ENCODE measurements around the gene TTC21A.
"Not testable (repeated sequence)": the region's sequence is repeated elsewhere in the genome, so short reads cannot be mapped to it uniquely, and the experiment has no call there.

The TTC21A gene, protein sequence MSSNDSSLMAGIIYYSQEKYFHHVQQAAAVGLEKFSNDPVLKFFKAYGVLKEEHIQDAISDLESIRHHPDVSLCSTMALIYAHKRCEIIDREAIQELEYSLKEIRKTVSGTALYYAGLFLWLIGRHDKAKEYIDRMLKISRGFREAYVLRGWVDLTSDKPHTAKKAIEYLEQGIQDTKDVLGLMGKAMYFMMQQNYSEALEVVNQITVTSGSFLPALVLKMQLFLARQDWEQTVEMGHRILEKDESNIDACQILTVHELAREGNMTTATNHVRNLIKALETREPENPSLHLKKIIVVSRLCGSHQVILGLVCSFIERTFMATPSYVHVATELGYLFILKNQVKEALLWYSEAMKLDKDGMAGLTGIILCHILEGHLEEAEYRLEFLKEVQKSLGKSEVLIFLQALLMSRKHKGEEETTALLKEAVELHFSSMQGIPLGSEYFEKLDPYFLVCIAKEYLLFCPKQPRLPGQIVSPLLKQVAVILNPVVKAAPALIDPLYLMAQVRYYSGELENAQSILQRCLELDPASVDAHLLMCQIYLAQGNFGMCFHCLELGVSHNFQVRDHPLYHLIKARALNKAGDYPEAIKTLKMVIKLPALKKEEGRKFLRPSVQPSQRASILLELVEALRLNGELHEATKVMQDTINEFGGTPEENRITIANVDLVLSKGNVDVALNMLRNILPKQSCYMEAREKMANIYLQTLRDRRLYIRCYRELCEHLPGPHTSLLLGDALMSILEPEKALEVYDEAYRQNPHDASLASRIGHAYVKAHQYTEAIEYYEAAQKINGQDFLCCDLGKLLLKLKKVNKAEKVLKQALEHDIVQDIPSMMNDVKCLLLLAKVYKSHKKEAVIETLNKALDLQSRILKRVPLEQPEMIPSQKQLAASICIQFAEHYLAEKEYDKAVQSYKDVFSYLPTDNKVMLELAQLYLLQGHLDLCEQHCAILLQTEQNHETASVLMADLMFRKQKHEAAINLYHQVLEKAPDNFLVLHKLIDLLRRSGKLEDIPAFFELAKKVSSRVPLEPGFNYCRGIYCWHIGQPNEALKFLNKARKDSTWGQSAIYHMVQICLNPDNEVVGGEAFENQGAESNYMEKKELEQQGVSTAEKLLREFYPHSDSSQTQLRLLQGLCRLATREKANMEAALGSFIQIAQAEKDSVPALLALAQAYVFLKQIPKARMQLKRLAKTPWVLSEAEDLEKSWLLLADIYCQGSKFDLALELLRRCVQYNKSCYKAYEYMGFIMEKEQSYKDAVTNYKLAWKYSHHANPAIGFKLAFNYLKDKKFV (N-terminal part only)

DNA sequence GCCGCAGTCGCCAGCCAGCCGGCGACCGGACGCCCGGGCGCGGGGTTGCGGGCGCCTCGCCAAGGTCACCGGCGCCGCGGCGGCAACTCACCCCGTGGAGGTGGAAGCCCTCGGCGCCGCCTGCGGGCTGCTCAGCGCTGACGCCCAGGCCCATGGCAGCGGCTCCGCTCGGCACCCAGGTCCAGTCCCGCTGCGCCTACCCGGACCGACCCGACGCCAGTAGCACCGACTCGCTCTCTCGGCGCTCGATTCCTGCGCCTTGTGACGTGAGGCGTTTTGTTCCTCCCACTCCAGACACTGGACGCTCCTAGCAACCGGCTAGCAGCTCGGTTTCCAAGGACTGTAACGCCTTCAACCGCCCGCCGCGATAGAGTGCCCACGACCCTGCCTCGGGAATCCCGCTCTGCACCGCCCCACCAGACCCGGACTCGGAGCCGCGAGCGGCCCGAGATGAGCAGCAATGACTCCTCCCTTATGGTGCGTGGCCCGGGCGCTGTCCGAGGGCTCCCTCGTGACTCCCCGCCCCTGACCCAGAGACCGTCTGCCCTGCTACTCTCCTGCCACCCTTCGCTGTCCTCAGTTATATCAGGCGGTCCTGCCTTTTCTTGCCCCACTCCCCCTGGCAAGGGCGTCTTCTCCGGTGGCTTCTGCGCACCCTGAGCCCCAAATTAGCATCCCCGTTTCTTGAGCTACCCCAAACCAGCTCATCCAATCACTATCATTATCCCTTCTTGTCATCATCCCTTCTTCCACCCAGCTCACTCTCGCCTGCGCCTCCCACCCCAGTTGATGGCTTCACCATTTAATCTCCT is at the start of gene TTC21A, which contains the start of gene GORASP1:
Gene TTC21A, plus strand, starts transcription at position 293 of the 812 bp plus-strand sequence. Its CDS starts 158 bp downstream, at position 451.
Gene GORASP1, minus strand, starts transcription at position 240 of the 812 bp plus-strand sequence. Its CDS starts 86 bp downstream, at position 154.
- peak; percentile 23 for DNase-seq

DNA sequence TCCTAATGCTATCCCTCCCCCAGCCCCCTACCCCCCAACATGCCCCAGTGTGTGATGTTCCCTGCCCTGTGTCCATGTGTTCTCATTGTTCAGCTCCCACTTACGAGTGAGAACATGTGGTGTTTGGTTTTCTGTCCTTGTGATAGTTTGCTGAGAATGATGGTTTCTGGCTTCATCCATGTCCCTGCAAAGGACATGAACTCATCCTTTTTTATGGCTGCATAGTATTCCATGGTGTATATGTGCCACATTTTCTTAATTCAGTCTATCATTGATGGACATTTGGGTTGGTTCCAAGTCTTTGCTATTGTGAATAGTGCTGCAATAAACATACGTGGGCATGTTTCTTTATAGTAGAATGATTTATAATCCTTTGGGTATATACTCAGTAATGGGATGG is 46.3 kb upstream of the TTC21A start:
- DNase-seq = not testable (repeated sequence)

DNA sequence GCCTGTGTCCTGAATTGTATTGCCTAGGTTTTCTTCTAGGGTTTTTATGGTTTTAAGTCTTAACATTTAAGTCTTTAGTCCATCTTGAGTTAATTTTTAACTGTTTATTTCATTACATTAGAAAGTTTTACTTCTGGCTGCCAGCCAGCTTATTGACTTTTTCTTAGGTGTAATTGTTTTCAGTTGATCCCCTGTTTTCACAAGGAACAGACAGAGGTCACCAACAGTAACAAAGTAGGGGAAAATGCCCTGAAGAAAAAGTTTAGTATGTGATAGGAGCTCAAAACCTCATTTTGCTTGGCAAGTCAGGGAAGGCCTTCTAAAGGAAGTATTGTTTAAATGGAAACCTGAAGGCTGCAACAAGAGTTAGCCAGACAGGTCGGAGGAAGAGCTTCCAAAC is 45.3 kb upstream of the TTC21A start:
- DNase-seq = no peak

DNA sequence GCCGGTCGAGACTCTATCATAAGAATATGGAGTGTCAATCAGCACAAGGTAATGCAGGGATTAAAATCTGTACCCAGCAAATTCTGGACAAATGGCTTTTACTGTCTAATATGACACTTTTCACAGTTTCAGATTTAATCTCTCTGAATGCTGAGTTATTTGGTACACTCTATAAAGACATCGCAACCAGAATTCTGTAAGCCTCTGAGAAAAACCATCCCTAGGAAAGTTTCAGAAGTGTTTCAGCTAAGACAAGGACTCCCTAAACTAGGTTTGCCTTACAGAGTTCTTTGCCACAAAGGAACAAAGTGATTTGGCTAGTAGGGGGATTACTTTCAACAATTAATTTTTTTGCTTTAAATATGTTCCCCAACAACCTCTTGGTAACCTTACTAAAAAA is 44.3 kb upstream of the TTC21A start:
- no peak for DNase-seq

DNA sequence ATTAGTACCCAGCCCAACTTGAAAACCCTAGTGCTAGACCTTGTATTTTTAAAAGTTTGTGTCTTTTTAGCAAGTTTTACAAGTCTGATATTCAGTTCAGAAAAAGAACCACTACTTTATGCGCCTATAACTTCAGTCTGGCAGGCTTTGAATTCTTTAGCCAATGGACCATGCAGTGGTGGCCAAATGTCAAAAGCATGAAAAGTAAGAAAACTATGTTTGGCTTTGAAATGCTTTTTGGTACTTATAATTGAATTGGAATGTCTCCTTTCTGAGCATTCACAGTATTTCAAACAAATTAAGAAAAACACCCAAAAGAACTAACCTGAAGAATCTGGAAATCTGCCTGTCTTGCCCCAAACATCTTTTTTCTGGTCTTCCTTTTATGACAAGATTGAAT is 42.8 kb upstream of the TTC21A start:
- no peak for DNase-seq

DNA sequence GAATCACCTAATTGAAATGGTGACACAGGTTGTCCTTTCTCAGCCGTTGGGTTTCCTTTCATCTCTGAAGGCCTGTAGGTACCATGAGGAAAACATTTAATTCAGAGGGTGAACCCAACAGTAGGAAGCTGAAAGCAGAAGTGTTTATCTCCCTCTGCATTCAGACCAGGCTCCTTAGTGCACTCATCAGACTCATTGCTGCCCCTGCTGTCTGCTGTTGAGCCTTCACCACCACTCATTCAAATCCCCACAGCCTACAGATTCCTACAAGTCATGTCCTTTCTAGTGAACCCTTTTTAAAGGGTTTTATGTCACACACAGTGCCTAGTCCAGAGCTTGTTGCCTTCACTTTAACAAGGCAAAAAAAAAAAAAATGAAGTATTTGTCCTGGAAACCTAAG is 42.3 kb upstream of the TTC21A start:
- no peak for DNase-seq

DNA sequence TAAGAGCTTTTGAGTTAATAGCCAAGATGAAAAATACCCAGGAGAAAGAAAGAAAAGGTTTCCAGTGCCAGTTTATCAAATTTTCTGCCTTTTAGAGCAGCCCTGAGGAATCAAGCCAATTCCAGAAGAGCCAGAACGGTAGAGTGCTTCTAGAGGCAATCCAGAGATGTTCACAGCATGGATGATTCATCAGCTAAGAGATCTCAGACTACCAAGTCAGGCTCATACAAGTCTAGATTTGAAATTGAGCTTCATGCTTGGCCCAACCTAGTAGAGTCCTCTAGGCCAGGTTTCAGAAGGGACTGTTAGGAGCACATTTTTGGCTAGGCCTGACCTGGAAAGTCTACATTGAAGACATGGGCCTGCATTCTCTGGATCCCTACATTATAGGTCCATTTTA is 40.2 kb upstream of the TTC21A start:
- DNase-seq = no peak

DNA sequence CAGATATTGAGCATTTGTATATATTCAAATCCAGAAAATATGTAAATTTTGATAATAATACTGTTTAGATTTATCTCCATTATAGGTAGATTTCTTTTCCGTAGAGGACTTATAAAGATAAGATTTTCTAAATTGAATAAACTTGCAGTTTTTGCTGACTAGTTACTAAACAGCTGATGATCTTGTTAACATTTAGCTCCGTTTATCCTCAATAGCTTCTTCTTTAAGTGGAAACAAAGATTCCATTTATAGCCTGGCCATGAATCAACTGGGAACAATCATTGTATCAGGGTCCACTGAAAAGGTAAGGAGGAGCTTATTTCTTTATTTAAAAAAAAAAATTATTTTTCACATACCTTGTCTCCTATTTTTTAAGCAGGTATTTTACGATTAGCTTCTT is 38.9 kb upstream of the TTC21A start:
- no peak for DNase-seq

DNA sequence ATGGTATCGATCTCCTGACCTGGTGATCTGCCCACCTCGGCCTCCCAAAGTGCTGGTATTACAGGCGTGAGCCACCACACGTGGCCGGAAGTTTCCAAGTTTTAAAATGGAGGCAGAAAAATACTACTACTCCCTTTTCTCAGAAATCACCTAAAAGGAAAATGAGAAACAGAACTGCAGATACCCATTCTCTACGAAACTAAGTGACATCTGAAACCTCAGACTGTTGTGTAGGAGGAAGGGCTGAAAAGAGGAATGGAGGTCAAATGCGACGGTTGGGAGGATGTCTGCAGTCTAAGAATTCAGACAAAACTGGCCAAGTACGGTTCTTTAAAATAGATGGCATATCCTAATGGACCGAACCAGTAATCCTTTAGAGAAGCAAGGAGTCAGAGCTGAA is 31.6 kb upstream of the TTC21A start:
- DNase-seq = no peak

DNA sequence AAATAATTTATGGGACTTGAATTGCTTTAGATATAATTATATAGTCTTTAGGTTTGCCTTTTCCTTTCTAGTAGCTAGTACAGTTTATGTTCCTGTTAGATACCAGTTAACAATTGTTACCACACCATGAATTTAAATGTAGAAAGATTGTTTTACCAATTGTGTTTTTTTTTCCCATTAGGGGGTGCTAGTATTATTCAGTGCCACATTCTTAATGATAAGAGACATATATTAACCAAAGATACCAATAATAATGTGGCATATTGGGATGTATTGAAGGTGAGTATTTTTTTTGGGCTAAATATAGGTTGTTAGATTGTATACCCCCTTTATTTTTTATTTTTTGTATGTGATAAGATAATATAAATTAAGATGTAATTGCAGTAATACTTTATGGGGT is 27.9 kb upstream of the TTC21A start:
- no peak for DNase-seq

DNA sequence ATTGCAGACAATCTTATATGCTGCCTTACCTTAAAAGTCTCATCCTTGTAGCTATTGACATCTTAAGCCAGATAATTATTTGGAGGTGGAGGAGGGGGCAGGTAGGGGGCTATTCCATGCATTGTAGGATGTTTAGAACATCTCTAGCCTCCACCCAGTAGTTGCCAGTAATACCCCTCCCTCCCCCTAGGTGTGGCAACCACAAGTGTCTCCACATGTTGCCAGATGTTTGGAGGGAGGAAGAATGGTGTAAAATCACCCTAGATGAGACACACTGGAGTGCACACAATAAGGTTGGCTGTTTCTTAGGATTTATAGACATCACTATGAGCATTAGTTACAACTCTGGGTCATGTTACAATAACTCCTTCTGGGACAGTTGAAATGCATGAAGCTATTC is 27.5 kb upstream of the TTC21A start:
- no peak for DNase-seq

DNA sequence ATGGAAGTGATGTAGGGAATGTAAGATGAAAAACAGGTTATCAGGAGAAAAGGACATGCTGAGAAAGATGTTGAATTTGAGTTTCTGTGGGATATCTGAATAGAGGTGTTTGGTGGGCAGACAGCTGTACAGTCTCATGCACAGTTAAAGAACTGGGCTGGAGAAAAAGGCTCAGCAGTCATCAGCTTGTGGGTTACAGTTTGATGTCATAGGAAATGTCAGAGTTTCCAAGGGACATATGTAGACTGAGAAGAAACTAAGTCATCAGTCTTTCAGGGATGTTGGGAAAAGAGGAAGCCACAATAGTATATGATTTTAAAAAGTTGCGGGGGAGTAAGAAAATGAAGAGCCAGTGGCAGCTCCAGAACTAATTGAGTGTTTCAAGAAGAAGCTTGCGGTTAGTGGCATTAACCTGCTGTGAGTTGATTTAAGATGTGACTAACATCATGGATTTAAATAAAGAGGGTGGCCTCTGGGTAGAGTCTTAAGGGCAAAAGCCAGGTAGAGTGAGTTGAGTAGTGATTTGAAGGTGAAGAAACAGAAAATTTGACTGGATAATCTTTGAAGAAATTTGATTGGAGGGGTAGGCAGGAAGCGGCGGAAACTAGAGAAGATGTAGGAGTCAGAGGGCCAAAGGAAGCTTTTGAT is 24.7 kb upstream of the TTC21A start:
- no peak for DNase-seq

DNA sequence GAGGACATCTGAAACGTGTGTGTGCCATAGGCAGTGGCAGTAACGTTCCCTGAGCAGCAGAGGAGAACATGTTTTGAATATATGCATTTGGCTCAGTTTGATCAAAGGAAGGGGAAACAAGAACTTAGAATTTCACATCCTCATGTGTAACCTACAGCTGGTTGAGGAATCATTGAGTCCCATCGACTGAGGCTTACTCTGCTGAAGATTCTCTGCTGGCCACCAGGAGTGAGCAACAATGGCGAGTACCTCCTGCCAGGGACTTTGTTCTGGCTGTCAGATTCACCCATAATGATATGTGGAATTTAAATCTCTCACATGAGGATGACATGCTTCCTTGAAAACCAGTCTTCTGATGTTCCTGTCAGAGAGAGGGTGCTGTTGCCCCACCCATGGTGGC is 21.3 kb upstream of the TTC21A start:
- no peak for DNase-seq

DNA sequence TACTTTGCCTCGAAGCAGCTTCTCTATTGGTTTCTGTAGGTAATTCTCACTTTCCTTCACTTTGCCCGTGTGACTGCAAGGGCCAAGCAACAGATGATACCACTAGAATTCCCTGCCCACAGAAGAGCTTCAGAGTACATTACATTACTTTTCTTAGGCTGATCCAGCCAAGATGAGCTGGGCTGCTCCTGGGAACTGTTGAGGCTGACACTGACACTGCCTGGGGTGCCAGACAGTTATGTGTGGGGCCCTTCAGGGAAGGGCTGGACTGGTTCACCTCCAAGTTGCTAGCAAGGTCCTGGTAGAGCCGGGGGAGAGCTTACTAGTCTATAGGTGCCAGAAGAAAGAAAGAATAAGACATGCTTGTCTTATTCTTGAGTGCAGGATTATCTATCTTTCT is 19.0 kb upstream of the TTC21A start:
- no peak for DNase-seq

DNA sequence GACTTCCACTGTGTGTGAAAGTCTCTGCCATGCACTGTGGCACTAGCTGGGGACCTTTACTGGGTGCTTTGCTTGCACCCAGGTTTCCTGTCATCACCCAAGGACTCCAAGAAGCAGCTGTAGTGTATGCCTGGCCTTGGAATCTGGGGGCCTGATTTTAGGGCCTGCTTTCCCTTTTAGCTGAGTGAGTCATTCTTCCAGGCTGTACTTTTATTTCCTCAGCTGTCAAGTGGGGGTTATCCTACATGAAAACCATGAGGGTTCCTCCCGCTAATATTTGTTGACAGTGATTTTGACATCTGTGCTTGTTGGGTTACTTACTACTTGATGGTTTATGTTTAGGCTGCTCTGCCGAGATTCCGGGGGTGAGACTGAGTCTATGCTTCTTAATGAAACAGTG is 18.6 kb upstream of the TTC21A start:
- DNase-seq = no peak

DNA sequence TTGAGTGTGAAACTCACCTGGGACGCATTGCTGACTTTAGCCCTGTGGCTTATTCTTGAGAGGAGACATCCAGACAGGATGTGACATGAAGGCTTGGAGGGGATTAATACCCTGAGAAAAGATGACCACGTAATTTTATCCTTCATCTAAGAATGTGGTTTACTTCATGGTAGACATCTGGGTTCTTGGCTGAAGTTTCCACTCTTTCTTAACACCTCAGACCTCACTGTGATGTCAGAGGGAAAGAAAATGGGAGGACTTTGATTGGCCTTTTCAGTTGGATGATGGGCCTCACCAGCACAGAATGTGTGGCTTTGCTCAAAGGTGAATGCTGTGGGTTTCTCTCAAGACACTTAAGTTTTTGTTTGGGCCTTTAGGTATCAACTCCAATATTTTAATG is 16.6 kb upstream of the TTC21A start:
- DNase-seq = no peak

DNA sequence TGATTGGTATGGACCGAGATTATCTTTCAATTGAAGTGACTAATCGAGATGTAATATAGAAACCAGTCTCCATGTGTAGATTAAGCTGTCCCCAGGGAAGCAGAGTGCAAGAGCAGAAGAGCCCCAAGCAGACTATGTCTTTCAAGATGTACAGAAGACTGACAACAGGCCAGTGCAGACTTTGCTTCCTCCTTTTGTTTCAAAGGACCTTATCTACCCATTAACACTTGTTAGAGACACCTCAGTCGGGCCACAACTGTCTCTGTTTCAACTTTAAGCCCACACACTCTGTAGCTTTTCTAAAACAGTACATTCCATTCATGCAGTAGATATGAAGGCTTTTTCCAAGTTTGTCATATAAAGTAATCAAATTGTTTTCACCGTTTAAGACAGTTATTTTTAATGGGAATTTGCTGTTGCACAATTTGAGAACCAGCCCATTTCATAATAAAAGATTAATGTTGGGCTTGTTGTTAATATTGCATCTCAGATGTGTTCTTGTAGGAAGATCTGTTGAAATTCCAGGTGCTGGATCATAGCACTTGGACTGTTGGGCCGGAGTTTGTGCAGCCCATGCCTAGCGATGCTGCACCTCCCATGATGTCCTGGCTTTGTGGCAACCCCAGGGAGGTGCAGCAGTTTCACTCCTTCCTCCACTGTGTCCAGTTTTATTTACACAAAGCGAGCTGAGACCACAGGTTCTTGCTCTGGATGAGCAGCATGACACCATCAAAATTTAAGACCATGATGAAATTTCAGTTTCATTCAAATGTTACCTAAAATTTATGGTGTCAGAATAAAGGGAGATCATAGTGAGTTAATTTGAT is 12.4 kb upstream of the TTC21A start:
- DNase-seq = no peak

DNA sequence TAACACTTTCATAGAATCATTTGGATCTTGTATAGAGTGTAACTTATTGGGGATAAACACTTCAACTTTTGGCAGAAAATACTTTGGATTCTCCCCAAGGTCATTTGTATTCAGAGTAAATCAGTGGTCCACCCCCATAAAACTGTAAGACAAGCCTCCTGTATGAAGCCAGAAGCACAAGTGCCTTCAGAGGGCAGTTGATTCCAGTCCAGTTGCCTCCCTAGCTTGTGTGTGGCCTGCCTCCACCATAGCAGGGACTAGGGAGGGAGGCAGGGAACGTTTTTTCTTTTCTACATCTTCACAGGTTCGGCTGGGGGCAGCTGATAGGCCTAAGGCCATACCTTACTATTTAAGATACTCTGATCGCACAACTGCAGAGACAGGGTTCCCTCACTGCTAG is 11.7 kb upstream of the TTC21A start:
- DNase-seq = no peak

DNA sequence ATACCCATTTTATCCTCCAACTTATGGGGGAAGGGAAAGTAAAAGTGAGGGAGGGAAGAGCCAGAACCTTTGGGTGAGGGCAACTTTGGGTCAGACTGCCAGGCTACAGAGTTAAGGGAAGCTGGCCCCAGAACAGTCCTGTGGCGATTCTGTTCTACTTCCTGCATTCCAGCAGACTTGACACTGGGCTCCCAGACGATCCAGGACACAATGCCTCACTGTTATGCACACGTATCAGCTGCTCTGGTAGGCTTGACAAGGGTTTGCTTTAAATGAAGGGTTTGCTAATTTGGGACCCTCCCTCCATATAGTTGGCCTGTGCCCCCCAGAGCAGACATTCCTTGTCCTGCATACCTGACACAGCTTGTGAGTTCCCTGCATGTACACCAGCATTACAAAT is 10.7 kb upstream of the TTC21A start:
- no peak for DNase-seq

DNA sequence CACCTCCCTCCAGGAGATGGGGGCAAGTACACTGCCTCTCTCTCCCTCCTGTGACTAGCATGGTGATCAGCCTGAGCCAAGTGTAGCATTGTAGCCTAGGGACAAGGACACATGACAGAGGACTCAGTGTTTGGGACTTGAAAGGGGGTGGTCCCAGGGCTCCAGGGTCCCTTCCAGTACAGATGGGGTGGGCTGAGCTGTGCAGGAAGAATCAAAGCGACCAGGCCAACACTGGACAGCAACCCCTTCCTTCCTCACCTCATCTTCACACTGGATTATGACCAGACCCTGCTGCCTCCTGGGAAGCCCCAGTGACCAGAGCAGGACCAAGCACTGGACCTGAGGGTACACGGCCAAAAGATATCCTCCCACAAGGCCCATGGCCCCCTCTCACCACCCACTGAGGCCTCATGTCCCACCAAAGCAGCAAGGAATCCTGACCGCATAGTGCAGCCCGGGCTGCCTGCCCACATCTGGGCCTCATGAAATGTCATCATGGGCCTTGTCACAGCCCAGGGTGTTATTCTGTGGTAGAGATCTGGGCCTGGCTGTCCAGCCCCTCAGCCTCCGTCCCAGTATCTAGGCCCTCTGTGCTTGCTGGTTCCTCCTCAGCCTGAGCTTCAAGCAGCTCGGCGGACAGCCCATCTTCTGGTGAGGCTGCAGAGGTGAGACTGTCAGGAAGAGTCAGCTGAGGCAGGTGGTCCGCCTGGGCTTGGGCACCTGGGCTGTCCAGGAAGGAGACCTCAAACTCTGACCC is 9.6 kb upstream of the TTC21A start:
- no peak for DNase-seq
